HEK293 (cell line): Measurements from ENCODE around the gene RINL.
A peak's percentile ranks its signal among the peaks of the same experiment; 100 is the strongest.

Experiments used
- BCL11A ChIP-seq: fragments of 450-650 bp; formaldehyde crosslinking; IDR thresholded peaks from 2 replicates; pipeline ENCODE4 v1.5.1; 2016; ENCODE audit warnings: low read depth, missing biosample characterization, missing genetic modification characterization
- CTCF ChIP-seq: fragments of 450-650 bp; formaldehyde crosslinking; IDR thresholded peaks from 2 replicates; pipeline ENCODE4 v1.5.1; 2016; ENCODE audit warnings: missing biosample characterization, missing genetic modification characterization
- FEZF1 ChIP-seq: fragments of 450-650 bp; formaldehyde crosslinking; IDR thresholded peaks from 2 replicates; pipeline ENCODE4 v1.5.1; 2016; ENCODE audit warnings: missing biosample characterization, missing genetic modification characterization
- GLI2 ChIP-seq: fragments of 450-650 bp; formaldehyde crosslinking; IDR thresholded peaks from 2 replicates; pipeline ENCODE4; 2017; ENCODE audit warnings: missing biosample characterization, missing genetic modification characterization, low read depth, borderline replicate concordance
- HOXA7 ChIP-seq: sonication (generic); formaldehyde crosslinking; IDR thresholded peaks from 2 replicates; pipeline ENCODE4 v1.8.1; 2022; ENCODE audit warnings: missing genetic modification reagents, borderline replicate concordance
- KLF10 ChIP-seq: fragments of 450-650 bp; IDR thresholded peaks from 2 replicates; pipeline ENCODE4 v1.5.1; 2018; ENCODE audit warnings: missing biosample characterization, mild to moderate bottlenecking, missing genetic modification characterization
- KLF9 ChIP-seq: fragments of 450-650 bp; formaldehyde crosslinking; IDR thresholded peaks from 2 replicates; pipeline ENCODE4 v1.5.1; 2016; ENCODE audit warnings: missing biosample characterization, missing genetic modification characterization, low read depth
- PBX3 ChIP-seq: sonication (generic); formaldehyde crosslinking; IDR thresholded peaks from 2 replicates; pipeline ENCODE4 v1.8.1; 2022; ENCODE audit warnings: mild to moderate bottlenecking, moderate library complexity, missing genetic modification reagents
- SALL2 ChIP-seq: fragments of 450-650 bp; formaldehyde crosslinking; IDR thresholded peaks from 2 replicates; pipeline ENCODE4 v1.5.0; 2017; ENCODE audit warnings: missing biosample characterization, mild to moderate bottlenecking, missing genetic modification characterization, borderline replicate concordance
- SCRT1 ChIP-seq: fragments of 450-650 bp; formaldehyde crosslinking; IDR thresholded peaks from 2 replicates; pipeline ENCODE4 v1.5.1; 2016; ENCODE audit warnings: missing biosample characterization, missing genetic modification characterization, borderline replicate concordance
- ZBTB48 ChIP-seq: fragments of 450-650 bp; formaldehyde crosslinking; IDR thresholded peaks from 2 replicates; pipeline ENCODE4 v1.5.1; 2016; ENCODE audit warnings: missing biosample characterization, missing genetic modification characterization
- ZNF121 ChIP-seq: fragments of 450-650 bp; formaldehyde crosslinking; IDR thresholded peaks from 2 replicates; pipeline ENCODE4 v1.5.1; 2016; ENCODE audit warnings: missing biosample characterization, missing genetic modification characterization
- ZNF175 ChIP-seq: fragments of 450-650 bp; formaldehyde crosslinking; IDR thresholded peaks from 2 replicates; pipeline ENCODE4 v1.5.1; 2016; ENCODE audit warnings: missing biosample characterization, missing genetic modification characterization
- ZNF202 ChIP-seq: fragments of 450-650 bp; formaldehyde crosslinking; IDR thresholded peaks from 2 replicates; pipeline ENCODE4 v1.5.1; 2016; ENCODE audit warnings: missing biosample characterization, missing genetic modification characterization, borderline replicate concordance
- ZNF23 ChIP-seq: fragments of 450-650 bp; formaldehyde crosslinking; IDR thresholded peaks from 2 replicates; pipeline ENCODE4 v1.5.1; 2016; ENCODE audit warnings: missing biosample characterization, missing genetic modification characterization, borderline replicate concordance
- ZNF311 ChIP-seq: fragments of 450-650 bp; formaldehyde crosslinking; IDR thresholded peaks from 2 replicates; pipeline ENCODE4 v1.5.1; 2017; ENCODE audit warnings: missing biosample characterization, missing genetic modification characterization, borderline replicate concordance
- ZNF544 ChIP-seq: fragments of 450-650 bp; formaldehyde crosslinking; IDR thresholded peaks from 2 replicates; pipeline ENCODE4 v1.5.0; 2017; ENCODE audit warnings: missing biosample characterization, missing genetic modification characterization
- ZNF549 ChIP-seq: fragments of 450-650 bp; IDR thresholded peaks from 2 replicates; pipeline ENCODE4 v1.5.1; 2018; ENCODE audit warnings: missing biosample characterization, missing genetic modification characterization, mild to moderate bottlenecking, inconsistent platforms, moderate library complexity
- ZNF707 ChIP-seq: fragments of 450-650 bp; formaldehyde crosslinking; IDR thresholded peaks from 2 replicates; pipeline ENCODE4 v1.5.1; 2016; ENCODE audit warnings: missing biosample characterization, missing genetic modification characterization
- TF ChIP-seq, protein P1 (sequence below): fragments of 450-650 bp; formaldehyde crosslinking; IDR thresholded peaks from 2 replicates; pipeline ENCODE4 v1.5.1; 2016; ENCODE audit warnings: missing biosample characterization, missing genetic modification characterization
- TF ChIP-seq, protein P2 (sequence below): fragments of 450-650 bp; formaldehyde crosslinking; IDR thresholded peaks from 2 replicates; pipeline ENCODE4 v1.5.1; 2016; ENCODE audit warnings: missing biosample characterization, missing genetic modification characterization
- TF ChIP-seq, protein P3 (sequence below): fragments of 450-650 bp; formaldehyde crosslinking; IDR thresholded peaks from 2 replicates; pipeline ENCODE4 v1.5.1; 2017; ENCODE audit warnings: missing biosample characterization, missing genetic modification characterization
- TF ChIP-seq, protein P4 (sequence below): fragments of 450-650 bp; IDR thresholded peaks from 2 replicates; pipeline ENCODE4 v1.5.1; 2018; ENCODE audit warnings: missing biosample characterization, missing genetic modification characterization
- TF ChIP-seq, protein P5 (sequence below): fragments of 450-650 bp; formaldehyde crosslinking; IDR thresholded peaks from 2 replicates; pipeline ENCODE4 v1.5.1; 2016; ENCODE audit warnings: missing biosample characterization, missing genetic modification characterization
- TF ChIP-seq, protein P6 (sequence below): fragments of 450-650 bp; formaldehyde crosslinking; IDR thresholded peaks from 2 replicates; pipeline ENCODE4 v1.5.1; 2017; ENCODE audit warnings: missing biosample characterization, mild to moderate bottlenecking, missing genetic modification characterization, moderate library complexity
- TF ChIP-seq, protein P7 (sequence below): fragments of 450-650 bp; formaldehyde crosslinking; IDR thresholded peaks from 2 replicates; pipeline ENCODE4 v1.5.1; 2016; ENCODE audit warnings: missing biosample characterization, missing genetic modification characterization

RINL gene

DNA sequence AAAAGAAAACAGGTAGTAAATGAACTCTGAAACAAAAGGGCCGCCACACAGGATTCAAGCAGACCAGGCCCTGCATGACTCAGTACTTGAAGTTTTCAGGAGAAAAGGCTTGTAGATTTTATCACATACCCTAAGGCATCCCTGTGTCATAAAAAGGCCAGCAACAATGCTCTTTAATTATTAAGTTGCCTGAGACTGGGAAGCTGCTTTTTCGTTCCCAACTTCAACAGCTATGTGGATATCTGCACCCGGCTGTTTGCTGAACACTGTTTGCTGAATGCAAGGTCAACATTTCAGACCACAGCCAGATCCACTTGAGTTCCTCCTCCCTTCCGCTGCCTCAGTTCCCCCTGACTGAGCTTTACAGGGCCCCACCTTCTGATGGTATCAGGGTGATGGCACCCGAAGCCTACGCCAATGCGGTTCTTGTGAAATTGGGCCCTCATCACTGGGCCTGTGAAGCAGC lies 40.4 kb downstream of the RINL start (continued):
- TF ChIP-seq ZBTB48 (tag by site-specific recombination) (no peak), ZNF121 (tag by site-specific recombination) (no peak), KLF10 (tag by site-specific recombination) (no peak), FEZF1 (tag by site-specific recombination) (peak; percentile 87), ZNF549 (no peak), HOXA7 (CRISPR knock-in tag) (no peak), ZNF311 (tag by site-specific recombination) (no peak), ZNF707 (tag by site-specific recombination) (no peak), CTCF (no peak), SALL2 (no peak), ZNF202 (tag by site-specific recombination) (no peak), GLI2 (tag by site-specific recombination) (no peak), BCL11A (tag by site-specific recombination) (peak; percentile 73; the same call in 1 of the 2 replicates), ZNF175 (tag by site-specific recombination) (no peak), PBX3 (CRISPR knock-in tag) (no peak), ZNF23 (no peak), SCRT1 (tag by site-specific recombination) (no peak), KLF9 (tag by site-specific recombination) (no peak), ZNF544 (tag by site-specific recombination) (no peak)
- TF ChIP-seq, protein P1, sequence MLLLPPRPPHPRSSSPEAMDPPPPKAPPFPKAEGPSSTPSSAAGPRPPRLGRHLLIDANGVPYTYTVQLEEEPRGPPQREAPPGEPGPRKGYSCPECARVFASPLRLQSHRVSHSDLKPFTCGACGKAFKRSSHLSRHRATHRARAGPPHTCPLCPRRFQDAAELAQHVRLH (tag by site-specific recombination): no peak
- TF ChIP-seq, protein P2, sequence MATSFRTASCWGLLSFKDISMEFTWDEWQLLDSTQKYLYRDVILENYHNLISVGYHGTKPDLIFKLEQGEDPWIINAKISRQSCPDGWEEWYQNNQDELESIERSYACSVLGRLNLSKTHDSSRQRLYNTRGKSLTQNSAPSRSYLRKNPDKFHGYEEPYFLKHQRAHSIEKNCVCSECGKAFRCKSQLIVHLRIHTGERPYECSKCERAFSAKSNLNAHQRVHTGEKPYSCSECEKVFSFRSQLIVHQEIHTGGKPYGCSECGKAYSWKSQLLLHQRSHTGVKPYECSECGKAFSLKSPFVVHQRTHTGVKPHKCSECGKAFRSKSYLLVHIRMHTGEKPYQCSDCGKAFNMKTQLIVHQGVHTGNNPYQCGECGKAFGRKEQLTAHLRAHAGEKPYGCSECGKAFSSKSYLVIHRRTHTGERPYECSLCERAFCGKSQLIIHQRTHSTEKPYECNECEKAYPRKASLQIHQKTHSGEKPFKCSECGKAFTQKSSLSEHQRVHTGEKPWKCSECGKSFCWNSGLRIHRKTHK: no peak
- TF ChIP-seq, protein P3, sequence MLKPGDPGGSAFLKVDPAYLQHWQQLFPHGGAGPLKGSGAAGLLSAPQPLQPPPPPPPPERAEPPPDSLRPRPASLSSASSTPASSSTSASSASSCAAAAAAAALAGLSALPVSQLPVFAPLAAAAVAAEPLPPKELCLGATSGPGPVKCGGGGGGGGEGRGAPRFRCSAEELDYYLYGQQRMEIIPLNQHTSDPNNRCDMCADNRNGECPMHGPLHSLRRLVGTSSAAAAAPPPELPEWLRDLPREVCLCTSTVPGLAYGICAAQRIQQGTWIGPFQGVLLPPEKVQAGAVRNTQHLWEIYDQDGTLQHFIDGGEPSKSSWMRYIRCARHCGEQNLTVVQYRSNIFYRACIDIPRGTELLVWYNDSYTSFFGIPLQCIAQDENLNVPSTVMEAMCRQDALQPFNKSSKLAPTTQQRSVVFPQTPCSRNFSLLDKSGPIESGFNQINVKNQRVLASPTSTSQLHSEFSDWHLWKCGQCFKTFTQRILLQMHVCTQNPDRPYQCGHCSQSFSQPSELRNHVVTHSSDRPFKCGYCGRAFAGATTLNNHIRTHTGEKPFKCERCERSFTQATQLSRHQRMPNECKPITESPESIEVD (tag by site-specific recombination): no peak
- TF ChIP-seq, protein P4, sequence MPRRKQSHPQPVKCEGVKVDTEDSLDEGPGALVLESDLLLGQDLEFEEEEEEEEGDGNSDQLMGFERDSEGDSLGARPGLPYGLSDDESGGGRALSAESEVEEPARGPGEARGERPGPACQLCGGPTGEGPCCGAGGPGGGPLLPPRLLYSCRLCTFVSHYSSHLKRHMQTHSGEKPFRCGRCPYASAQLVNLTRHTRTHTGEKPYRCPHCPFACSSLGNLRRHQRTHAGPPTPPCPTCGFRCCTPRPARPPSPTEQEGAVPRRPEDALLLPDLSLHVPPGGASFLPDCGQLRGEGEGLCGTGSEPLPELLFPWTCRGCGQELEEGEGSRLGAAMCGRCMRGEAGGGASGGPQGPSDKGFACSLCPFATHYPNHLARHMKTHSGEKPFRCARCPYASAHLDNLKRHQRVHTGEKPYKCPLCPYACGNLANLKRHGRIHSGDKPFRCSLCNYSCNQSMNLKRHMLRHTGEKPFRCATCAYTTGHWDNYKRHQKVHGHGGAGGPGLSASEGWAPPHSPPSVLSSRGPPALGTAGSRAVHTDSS (tag by site-specific recombination): no peak
- TF ChIP-seq, protein P5, sequence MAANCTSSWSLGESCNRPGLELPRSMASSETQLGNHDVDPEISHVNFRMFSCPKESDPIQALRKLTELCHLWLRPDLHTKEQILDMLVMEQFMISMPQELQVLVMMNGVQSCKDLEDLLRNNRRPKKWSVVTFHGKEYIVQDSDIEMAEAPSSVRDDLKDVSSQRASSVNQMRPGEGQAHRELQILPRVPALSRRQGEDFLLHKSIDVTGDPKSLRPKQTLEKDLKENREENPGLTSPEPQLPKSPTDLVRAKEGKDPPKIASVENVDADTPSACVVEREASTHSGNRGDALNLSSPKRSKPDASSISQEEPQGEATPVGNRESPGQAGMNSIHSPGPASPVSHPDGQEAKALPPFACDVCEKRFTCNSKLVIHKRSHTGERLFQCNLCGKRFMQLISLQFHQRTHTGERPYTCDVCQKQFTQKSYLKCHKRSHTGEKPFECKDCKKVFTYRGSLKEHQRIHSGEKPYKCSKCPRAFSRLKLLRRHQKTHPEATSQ: no peak
- TF ChIP-seq, protein P6, sequence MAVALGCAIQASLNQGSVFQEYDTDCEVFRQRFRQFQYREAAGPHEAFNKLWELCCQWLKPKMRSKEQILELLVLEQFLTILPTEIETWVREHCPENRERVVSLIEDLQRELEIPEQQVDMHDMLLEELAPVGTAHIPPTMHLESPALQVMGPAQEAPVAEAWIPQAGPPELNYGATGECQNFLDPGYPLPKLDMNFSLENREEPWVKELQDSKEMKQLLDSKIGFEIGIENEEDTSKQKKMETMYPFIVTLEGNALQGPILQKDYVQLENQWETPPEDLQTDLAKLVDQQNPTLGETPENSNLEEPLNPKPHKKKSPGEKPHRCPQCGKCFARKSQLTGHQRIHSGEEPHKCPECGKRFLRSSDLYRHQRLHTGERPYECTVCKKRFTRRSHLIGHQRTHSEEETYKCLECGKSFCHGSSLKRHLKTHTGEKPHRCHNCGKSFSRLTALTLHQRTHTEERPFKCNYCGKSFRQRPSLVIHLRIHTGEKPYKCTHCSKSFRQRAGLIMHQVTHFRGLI (tag by site-specific recombination): no peak
- TF ChIP-seq, protein P7, sequence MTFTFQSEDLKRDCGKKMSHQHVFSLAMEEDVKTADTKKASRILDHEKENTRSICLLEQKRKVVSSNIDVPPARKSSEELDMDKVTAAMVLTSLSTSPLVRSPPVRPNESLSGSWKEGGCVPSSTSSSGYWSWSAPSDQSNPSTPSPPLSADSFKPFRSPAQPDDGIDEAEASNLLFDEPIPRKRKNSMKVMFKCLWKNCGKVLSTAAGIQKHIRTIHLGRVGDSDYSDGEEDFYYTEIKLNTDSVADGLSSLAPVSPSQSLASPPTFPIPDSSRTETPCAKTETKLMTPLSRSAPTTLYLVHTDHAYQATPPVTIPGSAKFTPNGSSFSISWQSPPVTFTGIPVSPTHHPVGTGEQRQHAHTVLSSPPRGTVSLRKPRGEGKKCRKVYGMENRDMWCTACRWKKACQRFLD (tag by site-specific recombination): no peak
